ENCODE data around the gene HAPSTR1.

HAPSTR1 gene

GRCh38 chr16:9128346-9129342 lies 37.2 kb downstream of the HAPSTR1 start:
- DNase-seq (ENCODE audit: low spot score): no peak
- TF ChIP-seq CTCF (IDR thresholded peaks at IDR 0.05; ENCODE audit: extremely low read depth, missing control alignments): no peak

GRCh38 chr16:9134306-9134705 lies 42.9 kb downstream of the HAPSTR1 start:
- no peak for DNase-seq (ENCODE audit: low spot score)
- TF ChIP-seq CTCF (IDR thresholded peaks at IDR 0.05; ENCODE audit: extremely low read depth, missing control alignments): no peak

DNA sequence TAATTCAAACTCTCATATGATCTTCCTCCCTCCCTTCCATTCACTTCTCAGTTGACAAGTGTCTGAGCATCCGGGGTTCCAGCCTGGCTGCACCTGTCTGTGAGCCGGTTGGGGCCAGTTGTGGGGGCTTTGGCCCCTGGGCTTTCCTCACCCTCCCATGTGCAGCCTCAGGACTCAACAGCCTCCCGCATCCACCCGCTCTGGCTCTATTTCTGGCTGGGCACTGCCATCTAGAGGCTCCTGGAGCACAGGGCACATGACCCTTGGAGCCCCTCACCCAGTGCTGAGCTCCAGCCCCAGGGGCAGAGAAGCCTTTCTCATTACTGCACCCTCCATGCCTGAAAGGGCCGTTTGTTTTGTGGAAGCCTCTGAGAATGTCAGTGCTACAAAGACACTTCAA lies 43.3 kb downstream of the HAPSTR1 start:
- peak; percentile 69 for DNase-seq (ENCODE audit: low spot score)
- peak; percentile 80 for TF ChIP-seq CTCF (IDR thresholded peaks at IDR 0.05; ENCODE audit: extremely low read depth, missing control alignments)

- TF ChIP-seq CTCF (IDR thresholded peaks at IDR 0.05; ENCODE audit: extremely low read depth, missing control alignments): no peak
- DNase-seq (ENCODE audit: low spot score): no peak
These were observed 44.4 kb downstream of the HAPSTR1 start for GRCh38 chr16:9135797-9136196.

DNA sequence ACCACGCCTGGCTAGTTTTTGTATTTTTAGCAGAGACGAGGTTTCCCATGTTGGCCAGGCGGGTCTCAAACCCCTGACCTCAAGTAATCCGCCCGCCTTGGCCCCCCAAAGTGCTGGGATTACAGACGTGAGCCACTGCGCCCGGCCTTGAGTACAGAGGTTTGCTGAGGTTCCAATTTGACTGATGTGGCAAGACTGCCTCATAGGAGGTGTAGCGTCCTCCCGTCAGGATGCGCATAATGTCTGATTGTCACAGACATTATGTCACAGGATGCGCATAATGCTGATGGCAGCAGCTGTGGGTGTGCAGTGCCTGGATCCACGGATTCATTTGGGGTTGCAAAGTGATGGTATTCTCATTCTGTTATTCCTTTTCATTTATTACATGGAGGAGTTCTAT lies 45.2 kb downstream of the HAPSTR1 start:
- no peak for TF ChIP-seq CTCF (IDR thresholded peaks at IDR 0.05; ENCODE audit: extremely low read depth, missing control alignments)
- no peak for DNase-seq (ENCODE audit: low spot score)

- no peak for TF ChIP-seq CTCF (IDR thresholded peaks at IDR 0.05; ENCODE audit: extremely low read depth, missing control alignments)
- no peak for DNase-seq (ENCODE audit: low spot score)
These were observed 46.7 kb downstream of the HAPSTR1 start for GRCh38 chr16:9138021-9138680.
